ENCODE measurements around the gene TBC1D22B. TPM values are rescaled to one million over a fixed set of nuclear protein-coding genes. Genes with fewer than 3 reads are reported as not detected.

The TBC1D22B gene
- total and polyA plus RNA-seq, 4 donors, result 3.9 to 17.0 (median 7.7) TPM

DNA sequence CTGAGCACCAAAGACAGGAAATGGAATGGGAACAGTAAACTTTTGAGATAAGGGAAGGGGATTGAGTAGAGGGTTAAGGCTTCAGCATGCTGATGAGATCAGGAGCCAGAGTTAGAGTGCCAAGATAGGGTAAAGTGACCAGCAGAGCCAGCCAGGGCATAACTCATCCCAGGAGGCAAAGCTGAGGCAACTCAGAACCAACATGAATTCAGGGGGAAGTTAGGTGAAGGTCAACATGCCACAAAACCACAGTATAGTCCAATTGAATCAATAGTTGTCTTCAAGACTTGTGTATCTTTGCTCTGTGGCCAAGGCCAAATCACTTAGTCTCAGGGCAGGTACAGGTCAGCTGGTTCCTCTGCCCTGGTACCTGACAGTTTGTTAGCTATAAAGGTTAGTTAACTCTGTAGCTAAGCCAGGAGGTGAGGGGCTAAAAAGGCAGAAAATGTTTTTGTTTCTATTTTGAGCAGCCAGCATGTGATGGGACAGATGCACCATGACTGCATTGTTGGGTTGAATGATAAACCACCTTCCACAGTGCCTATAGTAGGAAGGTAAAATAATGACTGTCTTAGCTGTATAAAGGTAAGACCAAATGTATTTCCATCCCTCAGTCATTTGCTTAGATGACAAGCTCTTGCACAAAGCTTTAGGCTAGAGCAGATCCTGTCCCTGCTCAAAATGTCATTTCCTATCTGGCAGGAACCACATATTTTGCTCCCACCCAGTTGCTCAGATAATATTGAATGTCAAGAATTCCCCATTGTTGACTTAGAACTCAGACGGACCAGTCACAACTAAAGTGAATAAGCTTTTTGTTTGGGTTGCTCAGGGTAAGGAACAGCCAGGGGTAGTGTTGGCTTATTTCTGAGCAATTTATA lies 112.0 kb downstream of the TBC1D22B start:
- ATAC-seq (ENCODE audit: low FRiP score) (no peak), DNase-seq (no peak)
- H3K27me3 ChIP-seq (ENCODE audit: control insufficient read depth in 1 of 2, insufficient read depth in 2 of 2, low read length in 1 of 2), result no peaks in the 10 kb centered on the region
- intact Hi-C loops (cut with DNase I), result loop anchor here (2.0 to 10.0 kb wide), 5 partner anchors 63 to 323 kb away; partner anchors contain the start of gene CMTR1 (in 1 of the 2)
- H3K36me3 ChIP-seq (ENCODE audit: control insufficient read depth in 1 of 2, insufficient read depth in 2 of 2, low read length in 1 of 2), result peaks cover 0 to 3% of the 10 kb centered on the region in 2 donors
- 0 to 6% methylated on average over 1 of the region's 1 CpG for WGBS, 2 donors
- no peak overlapping the region for H3K4me3 ChIP-seq (ENCODE audit: low read length in 2 of 2)
- peak overlapping the region; percentile 58 to 77 for H3K27ac ChIP-seq (ENCODE audit: low read depth in 1 of 2, low read length in 2 of 2)
- H3K9me3 ChIP-seq (ENCODE audit: control insufficient read depth, low read length), result no peaks in the 10 kb centered on the region
- H3K4me1 ChIP-seq (ENCODE audit: control insufficient read depth in 1 of 2, insufficient read depth in 2 of 2, low read length in 2 of 2), result peaks cover 8 to 13% of the 10 kb centered on the region in 2 donors

DNA sequence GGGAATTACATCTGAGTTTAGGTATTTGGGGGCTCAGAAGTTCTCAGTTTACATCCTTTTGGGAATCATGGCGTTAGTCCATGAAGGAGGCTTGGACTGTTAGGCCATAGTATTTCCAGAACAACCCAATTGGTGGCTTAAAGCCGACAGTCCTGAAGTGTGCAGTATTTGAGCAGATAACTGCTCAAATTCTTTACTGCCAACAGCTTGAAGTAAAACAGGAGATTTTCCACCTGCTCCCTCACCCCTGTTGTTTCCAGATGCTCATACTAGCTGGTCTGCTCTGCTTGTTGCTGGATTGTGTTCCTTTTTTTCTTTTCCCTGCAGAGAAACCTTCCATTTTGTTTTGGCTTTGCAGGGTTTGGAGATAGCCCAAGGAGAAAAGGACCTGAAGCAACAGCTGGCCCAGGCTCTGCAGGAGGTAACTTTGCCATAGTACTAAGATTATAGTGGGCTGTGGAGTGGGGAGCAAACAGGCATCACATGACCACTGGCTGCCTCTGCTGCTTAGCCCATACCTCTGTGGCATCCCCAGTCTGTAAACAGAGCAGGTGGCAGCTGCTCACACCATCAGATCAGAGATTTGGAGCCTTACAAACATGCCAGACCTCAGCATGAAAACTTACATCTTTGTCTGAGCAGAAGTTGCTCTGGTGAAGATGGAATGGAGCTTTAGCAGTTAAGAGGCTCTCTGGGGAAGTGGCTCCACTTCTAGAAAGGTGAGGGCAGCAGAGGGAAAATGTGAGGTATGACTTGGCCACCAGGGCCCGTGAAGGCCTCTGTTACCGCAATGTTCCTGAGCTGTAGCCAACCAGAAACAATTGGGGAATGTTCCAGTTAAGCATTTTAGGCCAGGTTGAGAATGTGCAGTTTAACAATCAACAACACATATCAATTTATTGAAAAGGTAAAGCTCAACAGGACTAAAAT lies 113.8 kb downstream of the TBC1D22B start:
- Histone ChIP-seq H3K27me3 (ENCODE audit: control insufficient read depth in 1 of 2, insufficient read depth in 2 of 2, low read length in 1 of 2) (no peaks in the 10 kb centered on the region), H3K27ac (ENCODE audit: low read depth in 1 of 2, low read length in 2 of 2) (peak overlapping the region in 1 of 2 donors; percentile 81), H3K4me1 (ENCODE audit: control insufficient read depth in 1 of 2, insufficient read depth in 2 of 2, low read length in 2 of 2) (peaks cover 6 to 11% of the 10 kb centered on the region in 2 donors), H3K36me3 (ENCODE audit: control insufficient read depth in 1 of 2, insufficient read depth in 2 of 2, low read length in 1 of 2) (peaks cover 0 to 3% of the 10 kb centered on the region in 2 donors), H3K9me3 (ENCODE audit: control insufficient read depth, low read length) (no peaks in the 10 kb centered on the region), H3K4me3 (ENCODE audit: low read length in 2 of 2) (no peak overlapping the region)
- intact Hi-C loops (cut with DNase I), result loop anchor here in 1 of 2 donors (10.0 kb wide), 1 partner anchor 193 kb away; no protein-coding TSS in a partner anchor
- DNase-seq (no peak), ATAC-seq (ENCODE audit: low FRiP score) (no peak)
- 24 to 29% methylated on average over 4 of the region's 4 CpGs for WGBS, 2 donors

DNA sequence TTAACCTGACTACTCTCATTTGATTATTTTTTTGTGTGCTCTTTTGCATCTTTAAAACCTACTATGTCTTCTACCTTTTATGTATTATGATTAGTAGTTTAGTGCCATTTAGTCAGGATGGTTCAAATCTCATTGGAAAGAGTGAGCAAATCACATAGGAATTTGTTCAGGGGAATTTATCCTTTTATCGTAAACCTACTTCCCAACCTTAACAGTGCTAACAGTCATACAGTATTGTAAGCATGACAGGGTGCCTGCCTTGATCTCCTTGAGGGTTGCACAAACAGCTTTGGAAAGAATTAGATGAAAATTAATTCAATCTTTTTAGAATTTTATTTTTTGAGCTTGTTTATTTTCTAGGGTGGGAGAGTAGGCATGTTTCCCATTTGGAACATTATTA lies 114.5 kb downstream of the TBC1D22B start:
- DNase-seq, result no peak
- Histone ChIP-seq H3K36me3 (ENCODE audit: control insufficient read depth in 1 of 2, insufficient read depth in 2 of 2, low read length in 1 of 2) (peaks cover 2 to 3% of the 10 kb centered on the region in 2 donors), H3K27ac (ENCODE audit: low read depth in 1 of 2, low read length in 2 of 2) (no peak overlapping the region), H3K9me3 (ENCODE audit: control insufficient read depth, low read length) (no peaks in the 10 kb centered on the region), H3K27me3 (ENCODE audit: control insufficient read depth in 1 of 2, insufficient read depth in 2 of 2, low read length in 1 of 2) (no peaks in the 10 kb centered on the region), H3K4me3 (ENCODE audit: low read length in 2 of 2) (no peak overlapping the region), H3K4me1 (ENCODE audit: control insufficient read depth in 1 of 2, insufficient read depth in 2 of 2, low read length in 2 of 2) (peaks cover 5 to 6% of the 10 kb centered on the region in 2 donors)
- ATAC-seq (ENCODE audit: low FRiP score), result no peak
- intact Hi-C loops (cut with DNase I), result loop anchor here in 1 of 2 donors (10.0 kb wide), 1 partner anchor 193 kb away; no protein-coding TSS in a partner anchor
- WGBS, 2 donors, result 20 to 39% methylated on average over 1 of the region's 1 CpG

GRCh38 chr6:37373822-37374471 lies 116.4 kb downstream of the TBC1D22B start:
- no peak overlapping the region for H3K4me3 ChIP-seq (ENCODE audit: low read length in 2 of 2)
- no peak overlapping the region for H3K27ac ChIP-seq (ENCODE audit: low read depth in 1 of 2, low read length in 2 of 2)
- H3K4me1 ChIP-seq (ENCODE audit: control insufficient read depth in 1 of 2, insufficient read depth in 2 of 2, low read length in 2 of 2), result peaks cover 3 to 6% of the 10 kb centered on the region in 2 donors
- peaks cover 3 to 6% of the 10 kb centered on the region in 2 donors for H3K36me3 ChIP-seq (ENCODE audit: control insufficient read depth in 1 of 2, insufficient read depth in 2 of 2, low read length in 1 of 2)
- intact Hi-C loops (cut with DNase I), result loop anchor here in 1 of 2 donors (10.0 kb wide), 1 partner anchor 191 kb away; no protein-coding TSS in a partner anchor
- no peaks in the 10 kb centered on the region for H3K9me3 ChIP-seq (ENCODE audit: control insufficient read depth, low read length)
- DNase-seq (no peak), ATAC-seq (ENCODE audit: low FRiP score) (no peak)
- H3K27me3 ChIP-seq (ENCODE audit: control insufficient read depth in 1 of 2, insufficient read depth in 2 of 2, low read length in 1 of 2), result no peaks in the 10 kb centered on the region
- WGBS, 2 donors, result 65 to 67% methylated on average over 1 of the region's 1 CpG

GRCh38 chr6:37375376-37375775 lies 117.8 kb downstream of the TBC1D22B start:
- Histone ChIP-seq H3K27ac (ENCODE audit: low read depth in 1 of 2, low read length in 2 of 2) (no peak overlapping the region), H3K4me3 (ENCODE audit: low read length in 2 of 2) (no peak overlapping the region), H3K27me3 (ENCODE audit: control insufficient read depth in 1 of 2, insufficient read depth in 2 of 2, low read length in 1 of 2) (no peaks in the 10 kb centered on the region), H3K9me3 (ENCODE audit: control insufficient read depth, low read length) (no peaks in the 10 kb centered on the region), H3K36me3 (ENCODE audit: control insufficient read depth in 1 of 2, insufficient read depth in 2 of 2, low read length in 1 of 2) (peaks cover 3 to 6% of the 10 kb centered on the region in 2 donors), H3K4me1 (ENCODE audit: control insufficient read depth in 1 of 2, insufficient read depth in 2 of 2, low read length in 2 of 2) (peaks cover 0 to 5% of the 10 kb centered on the region in 2 donors)
- ATAC-seq (ENCODE audit: low FRiP score) (no peak), DNase-seq (no peak)
- intact Hi-C loops (cut with DNase I), result loop anchor here in 1 of 2 donors (10.0 kb wide), 1 partner anchor 189 kb away; no protein-coding TSS in a partner anchor

- intact Hi-C loops (cut with DNase I), result loop anchor here in 1 of 2 donors (10.0 kb wide), 1 partner anchor 189 kb away; no protein-coding TSS in a partner anchor
- H3K36me3 ChIP-seq (ENCODE audit: control insufficient read depth in 1 of 2, insufficient read depth in 2 of 2, low read length in 1 of 2), result peaks cover 3 to 6% of the 10 kb centered on the region in 2 donors
- peaks cover 0 to 4% of the 10 kb centered on the region in 2 donors for H3K4me1 ChIP-seq (ENCODE audit: control insufficient read depth in 1 of 2, insufficient read depth in 2 of 2, low read length in 2 of 2)
- no peaks in the 10 kb centered on the region for H3K9me3 ChIP-seq (ENCODE audit: control insufficient read depth, low read length)
- H3K27me3 ChIP-seq (ENCODE audit: control insufficient read depth in 1 of 2, insufficient read depth in 2 of 2, low read length in 1 of 2), result no peaks in the 10 kb centered on the region
- no peak for DNase-seq
- 74 to 76% methylated on average over 4 of the region's 4 CpGs for WGBS, 2 donors
- no peak for ATAC-seq (ENCODE audit: low FRiP score)
- H3K4me3 ChIP-seq (ENCODE audit: low read length in 2 of 2), result no peak overlapping the region
- no peak overlapping the region for H3K27ac ChIP-seq (ENCODE audit: low read depth in 1 of 2, low read length in 2 of 2)
Measured at GRCh38 chr6:37376078-37376743, 118.6 kb downstream of the TBC1D22B start.

GRCh38 chr6:37381579-37381978 lies 124.0 kb downstream of the TBC1D22B start:
- ATAC-seq (ENCODE audit: low FRiP score) (no peak), DNase-seq (no peak)
- intact Hi-C loops (cut with DNase I), result no loop called here
- no peaks in the 10 kb centered on the region for H3K4me1 ChIP-seq (ENCODE audit: control insufficient read depth in 1 of 2, insufficient read depth in 2 of 2, low read length in 2 of 2)
- H3K27me3 ChIP-seq (ENCODE audit: control insufficient read depth in 1 of 2, insufficient read depth in 2 of 2, low read length in 1 of 2), result no peaks in the 10 kb centered on the region
- no peak overlapping the region for H3K27ac ChIP-seq (ENCODE audit: low read depth in 1 of 2, low read length in 2 of 2)
- no peaks in the 10 kb centered on the region for H3K9me3 ChIP-seq (ENCODE audit: control insufficient read depth, low read length)
- H3K36me3 ChIP-seq (ENCODE audit: control insufficient read depth in 1 of 2, insufficient read depth in 2 of 2, low read length in 1 of 2), result peaks cover 2 to 9% of the 10 kb centered on the region in 2 donors
- H3K4me3 ChIP-seq (ENCODE audit: low read length in 2 of 2), result no peak overlapping the region
- WGBS, 2 donors, result 25 to 36% methylated on average over 2 of the region's 2 CpGs

Data from aorta (tissue), 5 donors.